MM.1S (cell line): ENCODE data around the gene TMEM175.

Experiments
- EZH2 ChIP-seq: fragments of 300-600 bp; sonication (generic); optimal IDR thresholded peaks from 2 replicates; pipeline ENCODE3; 2017; ENCODE audit warnings: low read depth, mild to moderate bottlenecking, antibody characterized with exemption, low read length, mixed read lengths
- EZH2phosphoT487 ChIP-seq: fragments of 300-600 bp; sonication (generic); IDR thresholded peaks from 2 replicates; pipeline ENCODE4 v1.6.1; 2018; ENCODE audit warnings: antibody characterized with exemption, low read length
- TF ChIP-seq, protein P1 (sequence below): fragments of 300-600 bp; sonication (generic); IDR thresholded peaks from 2 replicates; pipeline ENCODE4 v1.5.1; 2016; ENCODE audit warnings: antibody characterized with exemption, low read length, mixed read lengths

DNA sequence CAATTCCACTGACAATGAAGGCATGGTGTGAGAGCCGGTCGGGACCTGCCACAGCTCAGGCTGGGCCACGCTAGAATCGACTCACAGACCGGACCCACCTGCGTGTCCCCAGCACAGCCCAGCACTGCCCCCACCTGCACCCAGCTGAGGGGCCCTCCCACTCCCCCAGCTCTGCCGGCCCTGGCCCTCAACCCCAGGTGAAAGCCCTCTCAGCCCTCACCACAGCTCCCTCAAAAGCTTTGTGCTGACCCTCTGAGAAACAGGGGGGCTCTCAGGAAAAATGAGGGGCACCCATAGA is 25.2 kb upstream of the TMEM175 start:
- no peak for TF ChIP-seq EZH2
- TF ChIP-seq, protein P1, sequence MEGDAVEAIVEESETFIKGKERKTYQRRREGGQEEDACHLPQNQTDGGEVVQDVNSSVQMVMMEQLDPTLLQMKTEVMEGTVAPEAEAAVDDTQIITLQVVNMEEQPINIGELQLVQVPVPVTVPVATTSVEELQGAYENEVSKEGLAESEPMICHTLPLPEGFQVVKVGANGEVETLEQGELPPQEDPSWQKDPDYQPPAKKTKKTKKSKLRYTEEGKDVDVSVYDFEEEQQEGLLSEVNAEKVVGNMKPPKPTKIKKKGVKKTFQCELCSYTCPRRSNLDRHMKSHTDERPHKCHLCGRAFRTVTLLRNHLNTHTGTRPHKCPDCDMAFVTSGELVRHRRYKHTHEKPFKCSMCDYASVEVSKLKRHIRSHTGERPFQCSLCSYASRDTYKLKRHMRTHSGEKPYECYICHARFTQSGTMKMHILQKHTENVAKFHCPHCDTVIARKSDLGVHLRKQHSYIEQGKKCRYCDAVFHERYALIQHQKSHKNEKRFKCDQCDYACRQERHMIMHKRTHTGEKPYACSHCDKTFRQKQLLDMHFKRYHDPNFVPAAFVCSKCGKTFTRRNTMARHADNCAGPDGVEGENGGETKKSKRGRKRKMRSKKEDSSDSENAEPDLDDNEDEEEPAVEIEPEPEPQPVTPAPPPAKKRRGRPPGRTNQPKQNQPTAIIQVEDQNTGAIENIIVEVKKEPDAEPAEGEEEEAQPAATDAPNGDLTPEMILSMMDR, result no peak
- no peak for TF ChIP-seq EZH2phosphoT487
